ENCODE data around the gene RNF215.
"Not testable (repeated sequence)": the region's sequence is repeated elsewhere in the genome, so short reads cannot be mapped to it uniquely, and the experiment has no call there.

The RNF215 gene

DNA sequence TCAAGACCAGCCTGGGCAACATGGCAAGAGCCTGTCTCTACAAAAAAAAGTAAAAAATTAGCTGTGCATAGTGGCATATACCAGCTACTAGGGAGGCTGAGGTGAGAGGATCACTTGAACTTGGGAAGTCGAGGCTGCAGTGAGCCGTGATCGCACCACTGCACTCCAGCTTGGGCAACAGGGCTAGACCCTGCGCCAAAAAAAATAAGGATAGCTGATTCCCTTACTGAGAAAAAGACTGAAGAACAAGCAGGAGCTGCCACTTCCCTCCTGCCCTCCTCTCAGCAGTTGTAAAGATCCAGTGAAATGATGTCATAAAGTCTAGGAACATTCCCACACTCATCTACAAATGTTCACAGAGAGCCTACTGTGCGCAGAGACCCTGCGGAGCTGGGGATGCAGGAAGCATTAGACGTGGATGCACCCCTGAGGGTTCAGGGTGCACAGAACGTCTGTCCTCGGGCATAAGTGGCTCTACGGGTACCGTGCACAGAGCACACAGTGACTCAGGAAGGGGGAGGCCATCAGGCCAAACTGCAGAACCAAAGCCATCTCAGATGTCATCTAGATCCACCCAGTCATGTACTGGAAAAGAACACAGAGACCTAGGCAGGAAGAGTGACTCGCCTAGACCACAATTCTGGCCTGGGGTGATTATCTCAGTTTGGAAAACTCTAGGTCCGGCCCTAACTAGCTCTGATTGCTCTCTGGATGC lies 21.3 kb upstream of the RNF215 start:
- no peak overlapping the region for H3K9ac ChIP-seq (ENCODE audit: low read length)

DNA sequence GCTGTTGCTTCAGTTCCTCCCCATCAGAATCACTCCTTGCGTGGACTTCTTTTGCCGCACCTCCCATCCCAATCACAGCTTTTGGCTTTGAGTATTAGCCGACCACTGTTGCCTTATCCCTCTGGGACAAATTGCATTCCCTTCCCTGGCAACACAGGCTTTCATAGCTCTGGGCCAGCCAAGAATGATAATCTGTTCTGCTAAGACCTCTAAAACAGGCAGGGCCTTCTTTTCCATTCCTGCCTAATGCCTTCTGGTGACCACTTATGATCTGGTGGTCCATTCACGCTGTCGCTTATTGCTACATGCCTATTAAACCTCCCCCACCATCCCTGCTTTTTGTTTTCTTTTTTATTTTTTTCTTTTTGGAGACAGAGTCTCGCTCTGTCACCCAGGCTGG lies 19.2 kb upstream of the RNF215 start:
- Histone ChIP-seq H3K9me3 (ENCODE audit: insufficient read depth, low read length) (no peaks in the 10 kb centered on the region), H3K9ac (ENCODE audit: low read length) (no peak overlapping the region), H2AFZ (ENCODE audit: low read depth, low read length) (no peak overlapping the region), H3K79me2 (ENCODE audit: low read length) (no peaks in the 10 kb centered on the region), H3K36me3 (replicated peaks; ENCODE audit: low read depth, low read length) (peaks cover 22% of the 10 kb centered on the region), H3K4me1 (ENCODE audit: low read length) (no peaks in the 10 kb centered on the region), H3K27me3 (ENCODE audit: low read depth, low read length) (no peaks in the 10 kb centered on the region), H4K20me1 (ENCODE audit: insufficient read depth, low read length) (peaks cover 3% of the 10 kb centered on the region; the same call in 1 of the 2 replicates), H3K27ac (ENCODE audit: low read length) (no peak overlapping the region), H3K4me3 (ENCODE audit: low read length) (no peak overlapping the region), H3K4me2 (ENCODE audit: low read length) (no peak overlapping the region)
- TF ChIP-seq EZH2phosphoT487 (IDR thresholded peaks at IDR 0.05; ENCODE audit: low read depth), result no peak
- TF ChIP-seq, protein P1, sequence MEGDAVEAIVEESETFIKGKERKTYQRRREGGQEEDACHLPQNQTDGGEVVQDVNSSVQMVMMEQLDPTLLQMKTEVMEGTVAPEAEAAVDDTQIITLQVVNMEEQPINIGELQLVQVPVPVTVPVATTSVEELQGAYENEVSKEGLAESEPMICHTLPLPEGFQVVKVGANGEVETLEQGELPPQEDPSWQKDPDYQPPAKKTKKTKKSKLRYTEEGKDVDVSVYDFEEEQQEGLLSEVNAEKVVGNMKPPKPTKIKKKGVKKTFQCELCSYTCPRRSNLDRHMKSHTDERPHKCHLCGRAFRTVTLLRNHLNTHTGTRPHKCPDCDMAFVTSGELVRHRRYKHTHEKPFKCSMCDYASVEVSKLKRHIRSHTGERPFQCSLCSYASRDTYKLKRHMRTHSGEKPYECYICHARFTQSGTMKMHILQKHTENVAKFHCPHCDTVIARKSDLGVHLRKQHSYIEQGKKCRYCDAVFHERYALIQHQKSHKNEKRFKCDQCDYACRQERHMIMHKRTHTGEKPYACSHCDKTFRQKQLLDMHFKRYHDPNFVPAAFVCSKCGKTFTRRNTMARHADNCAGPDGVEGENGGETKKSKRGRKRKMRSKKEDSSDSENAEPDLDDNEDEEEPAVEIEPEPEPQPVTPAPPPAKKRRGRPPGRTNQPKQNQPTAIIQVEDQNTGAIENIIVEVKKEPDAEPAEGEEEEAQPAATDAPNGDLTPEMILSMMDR (IDR thresholded peaks at IDR 0.05; ENCODE audit: low read depth, low read length), result no peak

More for the DNA sequence above, 21.3 kb upstream of the RNF215 start:
- Histone ChIP-seq H3K27me3 (ENCODE audit: low read depth, low read length) (no peaks in the 10 kb centered on the region), H2AFZ (ENCODE audit: low read depth, low read length) (no peak overlapping the region), H3K4me1 (ENCODE audit: low read length) (no peaks in the 10 kb centered on the region), H3K4me3 (ENCODE audit: low read length) (no peak overlapping the region), H3K9me3 (ENCODE audit: insufficient read depth, low read length) (no peaks in the 10 kb centered on the region), H3K36me3 (replicated peaks; ENCODE audit: low read depth, low read length) (peaks cover 32% of the 10 kb centered on the region), H4K20me1 (ENCODE audit: insufficient read depth, low read length) (peaks cover 3% of the 10 kb centered on the region; the same call in 1 of the 2 replicates), H3K79me2 (ENCODE audit: low read length) (no peaks in the 10 kb centered on the region), H3K4me2 (ENCODE audit: low read length) (no peak overlapping the region), H3K27ac (ENCODE audit: low read length) (no peak overlapping the region)
- TF ChIP-seq, protein P1 (IDR thresholded peaks at IDR 0.05; ENCODE audit: low read depth, low read length), result no peak
- TF ChIP-seq EZH2phosphoT487 (IDR thresholded peaks at IDR 0.05; ENCODE audit: low read depth), result no peak

DNA sequence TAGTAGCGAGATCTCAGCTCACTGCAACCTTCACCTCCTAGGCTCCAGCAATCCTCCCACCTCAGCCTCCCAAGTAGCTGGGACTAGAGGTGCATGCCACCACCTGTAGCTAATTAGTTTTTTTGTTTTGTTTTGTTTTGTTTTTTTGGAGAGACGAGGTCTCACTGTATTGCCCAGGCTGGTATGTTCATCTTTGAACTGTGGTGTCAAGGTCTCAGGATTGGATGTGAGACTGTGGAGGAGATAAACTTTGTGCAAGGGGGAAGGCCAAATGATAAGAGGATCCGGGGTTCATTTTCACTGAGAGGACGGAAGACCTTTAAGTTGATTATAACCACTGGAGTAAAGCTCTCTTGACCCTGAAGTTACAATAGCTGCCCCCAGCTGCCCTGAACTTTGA lies 18.5 kb upstream of the RNF215 start:
- TF ChIP-seq EZH2phosphoT487 (IDR thresholded peaks at IDR 0.05; ENCODE audit: low read depth), result no peak
- TF ChIP-seq, protein P1 (IDR thresholded peaks at IDR 0.05; ENCODE audit: low read depth, low read length), result no peak
- H3K36me3 ChIP-seq (replicated peaks; ENCODE audit: low read depth, low read length), result peaks cover 20% of the 10 kb centered on the region

GRCh38 chr22:30404307-30404706 lies 17.1 kb upstream of the RNF215 start:
- peaks cover 3% of the 10 kb centered on the region; the same call in 1 of the 2 replicates for H4K20me1 ChIP-seq (ENCODE audit: insufficient read depth, low read length)
- H3K79me2 ChIP-seq (ENCODE audit: low read length), result no peaks in the 10 kb centered on the region
- no peaks in the 10 kb centered on the region for H3K4me1 ChIP-seq (ENCODE audit: low read length)
- H3K9me3 ChIP-seq (ENCODE audit: insufficient read depth, low read length), result no peaks in the 10 kb centered on the region
- no peak overlapping the region for H2AFZ ChIP-seq (ENCODE audit: low read depth, low read length)
- H3K4me3 ChIP-seq (ENCODE audit: low read length), result no peak overlapping the region
- no peak overlapping the region for H3K4me2 ChIP-seq (ENCODE audit: low read length)
- TF ChIP-seq, protein P1 (IDR thresholded peaks at IDR 0.05; ENCODE audit: low read depth, low read length), result no peak
- no peak for TF ChIP-seq EZH2phosphoT487 (IDR thresholded peaks at IDR 0.05; ENCODE audit: low read depth)
- no peaks in the 10 kb centered on the region for H3K27me3 ChIP-seq (ENCODE audit: low read depth, low read length)
- peaks cover 18% of the 10 kb centered on the region for H3K36me3 ChIP-seq (replicated peaks; ENCODE audit: low read depth, low read length)
- no peak overlapping the region for H3K27ac ChIP-seq (ENCODE audit: low read length)
- H3K9ac ChIP-seq (ENCODE audit: low read length), result no peak overlapping the region

More for the DNA sequence above, 18.5 kb upstream of the RNF215 start:
- Histone ChIP-seq H3K4me3 (ENCODE audit: low read length) (no peak overlapping the region), H3K79me2 (ENCODE audit: low read length) (no peaks in the 10 kb centered on the region), H2AFZ (ENCODE audit: low read depth, low read length) (no peak overlapping the region), H3K4me2 (ENCODE audit: low read length) (no peak overlapping the region), H3K9ac (ENCODE audit: low read length) (no peak overlapping the region), H4K20me1 (ENCODE audit: insufficient read depth, low read length) (peaks cover 3% of the 10 kb centered on the region; the same call in 1 of the 2 replicates), H3K27me3 (ENCODE audit: low read depth, low read length) (no peaks in the 10 kb centered on the region), H3K9me3 (ENCODE audit: insufficient read depth, low read length) (no peaks in the 10 kb centered on the region), H3K27ac (ENCODE audit: low read length) (no peak overlapping the region), H3K4me1 (ENCODE audit: low read length) (no peaks in the 10 kb centered on the region)

DNA sequence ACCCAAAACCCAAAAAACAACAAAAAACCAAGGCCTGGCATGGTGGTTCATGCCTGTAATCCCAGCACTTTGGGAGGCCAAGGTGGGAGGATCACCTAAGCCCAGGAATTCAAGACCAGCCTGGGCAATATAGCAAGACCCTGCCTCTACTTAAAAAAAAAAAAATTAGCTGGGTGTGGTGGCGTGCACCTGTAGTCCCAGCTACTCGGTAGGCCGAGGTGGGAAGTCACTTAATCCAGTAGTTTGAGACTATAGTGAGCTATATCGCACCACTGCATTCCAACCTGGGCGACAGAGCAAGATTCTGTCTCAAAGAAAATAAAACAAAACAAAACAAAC lies 15.5 kb upstream of the RNF215 start:
- H3K4me2 ChIP-seq (ENCODE audit: low read length); H3K9ac ChIP-seq (ENCODE audit: low read length); H4K20me1 ChIP-seq (ENCODE audit: insufficient read depth, low read length); H3K4me3 ChIP-seq (ENCODE audit: low read length); H3K27ac ChIP-seq (ENCODE audit: low read length); H3K79me2 ChIP-seq (ENCODE audit: low read length); H3K9me3 ChIP-seq (ENCODE audit: insufficient read depth, low read length); H2AFZ ChIP-seq (ENCODE audit: low read depth, low read length); H3K27me3 ChIP-seq (ENCODE audit: low read depth, low read length); H3K4me1 ChIP-seq (ENCODE audit: low read length): not testable (repeated sequence)
- H3K36me3 ChIP-seq (replicated peaks; ENCODE audit: low read depth, low read length), result peaks cover 11% of the 10 kb centered on the region

All from OCI-LY3 (cell line).